Nephron progenitor cell (in vitro differentiated cells): ENCODE results near the gene CUBN.

Experiments used
- DNase-seq: peaks from one replicate; pipeline ENCODE4 v3.0.0; 2021
- H3K27ac Mint-ChIP-seq: 2 replicates; pipeline ENCODE4 v1.8.0; 2021; ENCODE audit warnings: mild to moderate bottlenecking, moderate library complexity, mixed read lengths
- H3K27me3 Mint-ChIP-seq: 2 replicates; pipeline ENCODE4 v1.8.0; 2021; ENCODE audit warnings: mild to moderate bottlenecking, low read depth, mixed read lengths; ENCODE audit not compliant: poor library complexity
- H3K36me3 Mint-ChIP-seq: 2 replicates; pipeline ENCODE4 v1.8.0; 2021; ENCODE audit warnings: low read depth, mixed read lengths
- H3K4me1 Mint-ChIP-seq: 2 replicates; pipeline ENCODE4 v1.8.0; 2021; ENCODE audit warnings: mixed read lengths
- H3K4me3 Mint-ChIP-seq: 2 replicates; pipeline ENCODE4 v1.8.0; 2021; ENCODE audit warnings: mild to moderate bottlenecking, moderate library complexity, mixed read lengths
- H3K9me3 Mint-ChIP-seq: 2 replicates; pipeline ENCODE4 v1.8.0; 2021; ENCODE audit warnings: mild to moderate bottlenecking, moderate library complexity, mixed read lengths
- CTCF ChIP-seq: fragments of 200-600 bp; sonication (generic); IDR thresholded peaks from 2 replicates; pipeline ENCODE4 v1.5.0; 2021; ENCODE audit warnings: antibody characterized with exemption

Gene CUBN

DNA sequence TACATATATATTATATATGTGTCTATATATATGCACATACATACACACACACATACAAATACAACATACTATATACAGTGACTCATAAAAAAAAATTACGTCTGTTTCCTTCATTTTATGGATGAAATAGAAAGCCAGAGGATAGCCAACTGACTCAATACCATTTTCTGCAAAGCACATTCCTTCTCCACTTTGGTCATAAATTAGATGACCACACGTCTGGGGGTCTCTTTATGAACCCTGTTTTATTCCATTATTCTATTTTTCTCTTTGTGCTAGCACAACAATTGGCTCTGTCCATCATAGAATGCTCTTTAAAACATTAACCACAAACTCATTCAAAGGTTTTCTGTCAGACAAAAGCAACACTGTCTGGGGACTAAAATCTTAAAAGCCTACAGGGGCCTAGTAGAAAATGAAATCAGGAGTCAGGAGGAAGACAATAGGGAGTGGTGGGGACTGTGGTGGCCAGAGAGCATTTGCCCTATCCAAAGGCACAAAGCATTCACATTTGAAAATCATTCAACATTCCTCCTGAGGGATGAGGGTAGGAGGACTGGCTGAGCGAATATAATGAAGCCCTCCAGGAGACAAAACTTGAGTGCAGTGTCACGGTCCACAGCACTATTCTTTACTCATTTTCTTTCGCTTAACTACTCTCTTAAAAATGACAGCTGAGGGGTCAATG, 4.3 kb downstream of the CUBN start:
- H3K27me3 Mint-ChIP-seq, result peaks cover 4% of the 10 kb centered on the region
- DNase-seq, result no peak
- peaks cover 22% of the 10 kb centered on the region for H3K4me1 Mint-ChIP-seq
- peak overlapping the region; percentile 23 for H3K27ac Mint-ChIP-seq
- H3K9me3 Mint-ChIP-seq, result no peaks in the 10 kb centered on the region
- H3K4me3 Mint-ChIP-seq, result no peak overlapping the region
- H3K36me3 Mint-ChIP-seq, result no peaks in the 10 kb centered on the region
- no peak for TF ChIP-seq CTCF

DNA sequence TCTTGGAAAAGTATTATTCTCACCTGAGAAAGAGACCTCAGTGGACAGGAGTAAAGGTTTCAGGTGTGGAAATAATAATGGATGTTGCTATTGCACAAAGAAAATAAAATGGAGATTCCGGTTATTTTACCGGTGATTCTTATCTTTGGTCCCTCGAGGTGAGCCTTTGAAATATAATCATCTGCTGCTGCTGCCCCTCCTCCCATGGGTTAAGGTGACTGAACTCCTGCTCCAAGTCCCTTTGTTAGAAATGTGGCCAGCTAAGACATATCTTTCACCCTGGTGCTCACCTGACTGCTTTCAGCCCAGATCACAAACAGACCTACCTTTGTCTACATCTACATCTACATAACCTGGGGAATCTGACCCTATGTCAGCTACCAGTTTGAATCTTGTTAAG, 5.7 kb downstream of the CUBN start:
- no peak for TF ChIP-seq CTCF
- no peak overlapping the region for H3K4me3 Mint-ChIP-seq
- DNase-seq, result no peak
- H3K36me3 Mint-ChIP-seq, result no peaks in the 10 kb centered on the region
- H3K27ac Mint-ChIP-seq, result peak overlapping the region; percentile 14
- peaks cover 22% of the 10 kb centered on the region for H3K4me1 Mint-ChIP-seq
- H3K9me3 Mint-ChIP-seq, result no peaks in the 10 kb centered on the region
- H3K27me3 Mint-ChIP-seq, result peaks cover 4% of the 10 kb centered on the region

DNA sequence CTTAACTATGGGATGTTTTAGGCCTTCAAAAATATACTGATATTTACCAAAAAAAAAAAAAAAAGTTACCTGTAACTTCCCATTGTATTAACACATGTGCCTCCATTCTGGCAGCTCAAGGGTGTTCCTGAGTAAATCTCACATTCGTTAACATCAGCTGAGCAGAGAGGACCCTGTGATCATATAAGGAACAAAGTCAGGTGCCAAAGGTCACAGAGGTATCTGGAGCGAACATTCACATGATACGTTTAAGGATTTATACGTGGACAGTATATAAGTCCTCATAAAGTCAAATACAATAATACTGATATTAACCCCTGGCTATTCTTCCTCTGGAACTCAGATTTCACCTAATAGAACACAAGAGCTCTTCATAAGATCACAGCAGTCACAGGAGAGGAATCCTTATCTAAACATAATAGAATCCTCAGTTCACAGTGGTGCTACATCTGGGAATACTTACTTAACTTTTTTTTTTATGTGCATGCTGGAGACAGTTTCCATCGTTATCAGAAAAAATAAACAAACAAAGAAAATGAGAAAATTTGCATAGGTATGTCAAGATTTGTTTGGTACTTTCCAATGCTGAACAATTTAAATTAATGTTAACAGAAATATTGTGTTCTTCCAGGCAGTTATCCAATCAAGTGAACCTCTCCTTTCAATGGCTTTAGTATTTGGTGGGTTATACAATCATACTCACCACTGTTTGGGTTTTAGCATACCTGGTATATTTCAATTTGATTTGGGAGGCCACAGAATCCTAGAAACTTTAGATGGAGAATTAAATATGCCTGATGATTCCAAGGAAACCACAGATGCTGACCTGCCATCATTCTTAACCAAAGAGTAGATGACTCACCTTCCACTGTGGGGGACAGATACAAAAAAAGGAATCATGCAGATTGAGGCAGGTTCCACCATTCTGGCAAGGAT, 6.6 kb downstream of the CUBN start:
- H3K9me3 Mint-ChIP-seq, result no peaks in the 10 kb centered on the region
- DNase-seq, result no peak
- no peak overlapping the region for H3K4me3 Mint-ChIP-seq
- peaks cover 22% of the 10 kb centered on the region for H3K4me1 Mint-ChIP-seq
- H3K36me3 Mint-ChIP-seq, result no peaks in the 10 kb centered on the region
- H3K27ac Mint-ChIP-seq, result no peak overlapping the region
- TF ChIP-seq CTCF, result no peak
- H3K27me3 Mint-ChIP-seq, result peaks cover 4% of the 10 kb centered on the region

DNA sequence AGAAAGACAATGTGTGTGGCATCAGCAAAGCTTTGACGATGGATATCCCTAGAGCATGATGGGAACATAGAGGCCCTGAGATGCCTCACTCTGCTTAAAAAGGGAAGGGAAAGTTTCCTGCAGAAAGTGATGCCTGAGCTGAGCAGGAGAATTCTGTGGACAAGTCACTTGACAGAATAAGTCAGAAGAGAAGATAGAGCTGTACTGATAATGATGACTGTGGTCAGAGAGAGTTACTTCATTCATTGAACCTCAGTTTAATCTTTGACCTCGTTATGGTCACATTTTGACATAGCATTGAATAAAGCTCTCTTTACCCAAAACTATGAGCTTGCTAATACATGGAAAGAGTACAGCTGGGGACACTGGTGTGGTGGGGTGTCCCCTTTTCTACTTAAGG, 7.6 kb downstream of the CUBN start:
- no peaks in the 10 kb centered on the region for H3K9me3 Mint-ChIP-seq
- H3K27ac Mint-ChIP-seq, result no peak overlapping the region
- DNase-seq, result no peak
- TF ChIP-seq CTCF, result no peak
- no peaks in the 10 kb centered on the region for H3K36me3 Mint-ChIP-seq
- peaks cover 22% of the 10 kb centered on the region for H3K4me1 Mint-ChIP-seq
- peaks cover 4% of the 10 kb centered on the region for H3K27me3 Mint-ChIP-seq
- H3K4me3 Mint-ChIP-seq, result no peak overlapping the region

DNA sequence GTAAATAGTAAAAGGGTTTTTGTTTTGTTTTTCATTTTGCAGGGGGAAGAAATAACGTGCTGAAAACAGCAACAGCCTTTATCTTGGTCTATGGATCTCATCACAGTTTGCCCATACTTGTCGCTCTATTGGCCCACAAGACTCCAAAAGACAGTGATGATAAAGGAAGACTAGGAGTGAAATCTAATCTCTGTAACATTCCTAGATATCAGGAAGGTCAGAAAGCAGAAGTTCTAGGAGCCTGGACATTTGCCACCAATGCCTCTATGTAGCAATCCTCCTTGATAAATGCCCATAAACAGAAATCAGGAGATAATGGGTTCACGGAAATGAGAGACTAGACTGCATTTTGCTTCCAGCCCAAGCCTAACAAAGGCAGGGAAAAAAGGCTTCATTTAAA, 8.9 kb downstream of the CUBN start:
- H3K4me1 Mint-ChIP-seq, result peaks cover 22% of the 10 kb centered on the region
- H3K36me3 Mint-ChIP-seq, result no peaks in the 10 kb centered on the region
- H3K9me3 Mint-ChIP-seq, result no peaks in the 10 kb centered on the region
- H3K27ac Mint-ChIP-seq, result peak overlapping the region; percentile 14
- peaks cover 4% of the 10 kb centered on the region for H3K27me3 Mint-ChIP-seq
- no peak for DNase-seq
- H3K4me3 Mint-ChIP-seq, result no peak overlapping the region
- no peak for TF ChIP-seq CTCF
